Vagina (tissue), 2 donors: ENCODE results near the gene SLC39A11. TPM values are rescaled to one million over a fixed set of nuclear protein-coding genes. Genes with fewer than 3 reads are reported as not detected.

Experiments
- DNase-seq, 2 donors: peaks; one replicate each; pipeline ENCODE4 v3.0.0-alpha.2; 2017; ENCODE audit errors: extremely low spot score in 2 of 2
- H3K27ac ChIP-seq: fragments of 200-600 bp; sonication (generic); one replicate; pipeline ENCODE4 v1.5.1; 2019
- H3K27me3 ChIP-seq: fragments of 200-600 bp; sonication (generic); one replicate; pipeline ENCODE4 v1.5.1; 2019
- H3K36me3 ChIP-seq, 2 donors: fragments of 200-600 bp; sonication (generic); one replicate each; pipeline ENCODE4 v1.5.1; 2017 to 2019
- H3K4me1 ChIP-seq: fragments of 200-600 bp; sonication (generic); one replicate; pipeline ENCODE4 v1.5.1; 2019
- H3K4me3 ChIP-seq, 2 donors: fragments of 200-600 bp; sonication (generic); 1 replicate in 1 of 2; 2 replicates in 1 of 2; pipeline ENCODE4 v1.5.1; 2016 to 2019
- H3K9me3 ChIP-seq: fragments of 200-600 bp; sonication (generic); one replicate; pipeline ENCODE4 v1.5.1; 2019
- POLR2A ChIP-seq, 2 donors: fragments of 450-650 bp; IDR thresholded peaks; one replicate each; pipeline ENCODE4 v1.6.1; 2017; ENCODE audit warnings: antibody characterized with exemption in 2 of 2, mild to moderate bottlenecking in 2 of 2, moderate library complexity in 2 of 2
- POLR2AphosphoS5 ChIP-seq, 2 donors: sonication (generic); formaldehyde crosslinking; IDR thresholded peaks; one replicate each; pipeline ENCODE4 v1.9.0; 2017; ENCODE audit warnings: antibody characterized with exemption in 2 of 2, mild to moderate bottlenecking in 2 of 2, low read depth in 1 of 2; ENCODE audit not compliant: insufficient read depth in 1 of 2
- intact Hi-C: fragments of 100-400 bp; cut with DNase I; formaldehyde crosslinking; loops from one replicate; pipeline ENCODE4 v1.15.1; 2023
- total RNA-seq: library from RNA; depleted of rRNA; stranded (reverse); fragments of >200 nt; gene quantifications from one replicate; pipeline ENCODE4 v1.2.3, GENCODE V29; 2016
- TF ChIP-seq, protein P1 (sequence below), 3 experiments: fragments of 450-650 bp in 2 of 3; fragments of 200-600 bp in 1 of 3; sonication (generic) in 1 of 3; IDR thresholded peaks; one replicate each; pipeline ENCODE4 v1.5.1; 2017 to 2019; ENCODE audit warnings: antibody characterized with exemption in 3 of 3, mild to moderate bottlenecking in 2 of 3, moderate library complexity in 2 of 3

SLC39A11 gene
- total RNA-seq, 1 donor from 2014 or later: 22.6 TPM

DNA sequence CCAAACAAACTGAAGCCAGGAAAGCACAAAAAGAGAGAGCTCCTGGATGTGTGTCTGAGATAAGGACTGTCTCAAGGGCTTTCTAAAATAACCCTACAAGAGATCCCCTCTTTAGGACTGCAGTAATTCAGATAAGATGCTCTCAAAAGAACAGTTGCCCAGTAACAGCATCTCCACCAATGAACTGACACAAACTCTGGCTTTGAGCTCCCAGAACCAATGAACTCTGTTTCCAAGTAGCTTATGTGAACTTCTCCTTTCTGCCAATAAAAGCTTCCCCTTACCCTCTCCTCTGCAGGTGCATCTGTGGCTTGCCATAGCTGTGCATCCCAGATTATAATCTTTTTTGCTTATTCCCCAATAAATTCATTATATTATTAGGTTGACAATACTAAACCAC lies 421.5 kb downstream of the SLC39A11 start:
- TF ChIP-seq, protein P1, sequence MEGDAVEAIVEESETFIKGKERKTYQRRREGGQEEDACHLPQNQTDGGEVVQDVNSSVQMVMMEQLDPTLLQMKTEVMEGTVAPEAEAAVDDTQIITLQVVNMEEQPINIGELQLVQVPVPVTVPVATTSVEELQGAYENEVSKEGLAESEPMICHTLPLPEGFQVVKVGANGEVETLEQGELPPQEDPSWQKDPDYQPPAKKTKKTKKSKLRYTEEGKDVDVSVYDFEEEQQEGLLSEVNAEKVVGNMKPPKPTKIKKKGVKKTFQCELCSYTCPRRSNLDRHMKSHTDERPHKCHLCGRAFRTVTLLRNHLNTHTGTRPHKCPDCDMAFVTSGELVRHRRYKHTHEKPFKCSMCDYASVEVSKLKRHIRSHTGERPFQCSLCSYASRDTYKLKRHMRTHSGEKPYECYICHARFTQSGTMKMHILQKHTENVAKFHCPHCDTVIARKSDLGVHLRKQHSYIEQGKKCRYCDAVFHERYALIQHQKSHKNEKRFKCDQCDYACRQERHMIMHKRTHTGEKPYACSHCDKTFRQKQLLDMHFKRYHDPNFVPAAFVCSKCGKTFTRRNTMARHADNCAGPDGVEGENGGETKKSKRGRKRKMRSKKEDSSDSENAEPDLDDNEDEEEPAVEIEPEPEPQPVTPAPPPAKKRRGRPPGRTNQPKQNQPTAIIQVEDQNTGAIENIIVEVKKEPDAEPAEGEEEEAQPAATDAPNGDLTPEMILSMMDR (IDR thresholded peaks at IDR 0.05): no peak
- TF ChIP-seq POLR2A (IDR thresholded peaks at IDR 0.05) (no peak), POLR2AphosphoS5 (IDR thresholded peaks at IDR 0.05; ENCODE audit: insufficient read depth in 1 of 2, low read depth in 1 of 2) (no peak)
- no peak overlapping the region for H3K4me3 ChIP-seq
- intact Hi-C loops: no loop called here
- no peaks in the 10 kb centered on the region for H3K27me3 ChIP-seq
- no peaks in the 10 kb centered on the region for H3K36me3 ChIP-seq
- no peaks in the 10 kb centered on the region for H3K9me3 ChIP-seq
- no peaks in the 10 kb centered on the region for H3K4me1 ChIP-seq
- no peak overlapping the region for H3K27ac ChIP-seq
- DNase-seq: no peak

DNA sequence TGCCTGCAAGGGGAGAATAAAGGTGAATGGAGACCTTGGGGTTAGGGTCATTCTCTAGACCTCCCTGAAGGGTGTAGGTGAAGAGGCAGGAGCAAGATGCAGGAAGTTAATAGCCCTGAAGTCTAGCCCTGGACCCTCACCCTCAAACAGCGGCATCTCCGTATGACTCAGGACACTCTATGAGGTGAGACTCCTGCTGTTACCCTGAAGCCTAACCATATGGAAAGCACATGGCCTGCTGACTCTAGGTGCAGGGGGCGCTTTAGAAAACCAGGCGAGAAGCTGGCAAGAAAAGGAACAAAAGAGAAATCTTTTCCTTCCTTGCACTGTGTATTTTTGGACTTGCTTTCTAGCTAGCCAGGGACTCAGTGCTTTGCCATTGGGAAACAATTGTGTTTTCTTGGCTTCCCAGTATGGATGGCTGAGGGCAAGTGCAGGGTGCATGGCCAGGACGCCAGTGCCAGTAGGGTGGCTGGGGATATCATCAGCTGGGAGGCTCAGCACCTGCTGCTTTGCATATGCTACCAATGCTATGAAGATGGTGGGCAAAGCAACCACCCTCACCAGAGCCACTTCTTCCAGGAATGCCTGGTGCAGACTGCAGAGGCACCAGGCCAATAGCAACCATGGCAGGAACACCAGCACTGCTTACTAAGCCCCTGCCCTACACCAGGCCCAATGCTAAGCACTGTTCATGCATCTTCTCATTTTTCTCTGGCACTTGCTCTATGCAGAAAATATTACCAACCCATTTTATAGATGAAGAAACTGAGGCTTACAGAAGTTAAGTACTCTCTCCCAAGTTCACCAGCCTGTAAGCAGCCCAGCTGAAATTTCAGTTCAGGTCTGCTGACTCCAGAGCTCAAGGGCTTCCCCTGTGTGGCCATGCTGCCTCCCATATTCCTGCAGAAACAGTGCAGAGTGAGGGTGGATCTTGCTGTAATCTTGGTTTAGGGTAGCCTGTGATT lies 425.1 kb downstream of the SLC39A11 start:
- no peak for TF ChIP-seq POLR2AphosphoS5 (IDR thresholded peaks at IDR 0.05; ENCODE audit: insufficient read depth in 1 of 2, low read depth in 1 of 2)
- no peak for TF ChIP-seq POLR2A (IDR thresholded peaks at IDR 0.05)
- TF ChIP-seq, protein P1 (IDR thresholded peaks at IDR 0.05): no peak
- no peak for DNase-seq
- no peaks in the 10 kb centered on the region for H3K4me1 ChIP-seq
- H3K9me3 ChIP-seq: no peaks in the 10 kb centered on the region
- H3K27ac ChIP-seq: no peak overlapping the region
- H3K27me3 ChIP-seq: no peaks in the 10 kb centered on the region
- intact Hi-C loops: no loop called here
- no peaks in the 10 kb centered on the region for H3K36me3 ChIP-seq
- H3K4me3 ChIP-seq: no peak overlapping the region

DNA sequence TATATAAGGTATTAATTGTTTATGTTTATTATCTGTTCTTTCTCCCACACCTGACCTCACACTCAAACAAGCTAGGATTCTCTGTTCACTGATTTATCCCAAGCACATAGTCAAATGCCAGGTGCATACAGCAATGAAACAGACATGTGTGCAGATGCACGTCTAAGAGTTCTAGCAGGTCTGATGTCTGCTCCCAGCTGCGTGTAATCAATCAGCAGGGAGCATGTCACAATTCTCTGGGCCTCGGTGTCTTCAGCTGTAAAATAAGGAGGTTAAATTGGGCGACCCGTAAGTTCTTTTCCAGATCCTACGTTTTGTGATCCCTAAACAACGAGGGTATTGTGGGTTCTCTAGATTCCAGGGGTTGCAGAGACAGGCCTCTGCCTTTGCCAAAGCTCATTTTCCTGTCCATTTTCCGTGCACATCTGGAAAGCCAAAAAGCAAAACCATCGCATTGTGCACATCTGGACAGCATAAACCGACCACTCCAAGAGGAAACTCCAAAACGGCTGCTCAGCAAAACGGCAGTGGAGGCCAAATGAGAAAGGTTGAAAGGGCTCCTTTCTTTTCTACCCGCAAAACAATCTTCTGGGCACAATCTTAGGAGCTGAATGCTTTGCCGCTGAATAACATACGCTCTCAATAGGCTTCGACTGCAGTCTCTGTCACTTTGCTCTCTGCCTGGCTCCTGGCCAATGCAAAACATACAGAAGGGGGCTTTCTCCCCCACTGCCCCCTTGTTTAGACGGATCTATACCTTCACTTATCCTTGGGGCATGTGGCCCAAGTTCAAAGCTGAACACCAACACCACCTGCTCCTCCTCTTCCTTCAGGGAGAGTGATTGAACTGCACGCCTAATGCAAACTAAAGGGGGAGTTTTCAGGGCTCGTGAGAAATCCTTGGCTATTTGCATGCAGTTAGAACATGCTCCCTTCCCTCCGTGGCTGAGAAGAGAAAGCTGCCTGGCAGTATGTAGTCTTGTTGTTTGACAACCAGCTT lies 426.3 kb downstream of the SLC39A11 start:
- no peak for TF ChIP-seq POLR2AphosphoS5 (IDR thresholded peaks at IDR 0.05; ENCODE audit: insufficient read depth in 1 of 2, low read depth in 1 of 2)
- TF ChIP-seq, protein P1 (IDR thresholded peaks at IDR 0.05): no peak
- TF ChIP-seq POLR2A (IDR thresholded peaks at IDR 0.05): no peak
- Histone ChIP-seq H3K4me3 (no peak overlapping the region), H3K4me1 (no peaks in the 10 kb centered on the region), H3K27me3 (no peaks in the 10 kb centered on the region), H3K27ac (no peak overlapping the region), H3K9me3 (no peaks in the 10 kb centered on the region), H3K36me3 (no peaks in the 10 kb centered on the region)
- intact Hi-C loops: no loop called here
- DNase-seq: no peak

DNA sequence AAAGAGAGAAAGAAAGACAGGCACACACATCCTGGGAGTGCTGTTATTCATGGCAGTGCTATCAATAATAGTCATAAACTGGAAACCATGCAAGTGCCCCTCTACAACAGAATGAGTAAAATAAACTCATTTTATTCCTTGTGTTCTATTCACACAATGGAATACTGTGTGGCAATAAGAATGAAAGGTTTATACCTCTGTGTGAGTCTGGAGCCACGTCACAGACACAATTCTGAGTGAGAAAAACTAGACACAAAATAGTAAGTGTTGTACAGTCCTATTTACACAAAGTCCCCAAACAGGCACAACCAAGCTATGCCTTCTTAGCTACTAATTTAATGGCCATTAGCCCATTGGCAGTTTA lies 429.7 kb downstream of the SLC39A11 start:
- Histone ChIP-seq H3K27me3 (no peaks in the 10 kb centered on the region), H3K27ac (no peak overlapping the region), H3K4me3 (no peak overlapping the region), H3K9me3 (no peaks in the 10 kb centered on the region), H3K4me1 (no peaks in the 10 kb centered on the region), H3K36me3 (no peaks in the 10 kb centered on the region)
- no peak for DNase-seq
- intact Hi-C loops: no loop called here
- TF ChIP-seq, protein P1 (IDR thresholded peaks at IDR 0.05): no peak
- TF ChIP-seq POLR2A (IDR thresholded peaks at IDR 0.05) (no peak), POLR2AphosphoS5 (IDR thresholded peaks at IDR 0.05; ENCODE audit: insufficient read depth in 1 of 2, low read depth in 1 of 2) (no peak)
